DND-41 (cell line): Measurements from ENCODE around the gene ESRRA.

Experiments used
- ATAC-seq: fragments of 200-7000 bp; cut with Tn5 transposase; 3 replicates; pipeline ENCODE4 v1.9.1; 2021; ENCODE audit warnings: low read depth; ENCODE audit not compliant: insufficient read depth
- DNase-seq: peaks from one replicate; pipeline ENCODE4 v3.0.0-alpha.2; 2020
- H2AFZ ChIP-seq: 2 replicates; pipeline ENCODE4 v1.6.0; 2012; ENCODE audit warnings: low read depth, low read length
- H3K27ac ChIP-seq: 2 replicates; pipeline ENCODE4 v1.5.1; 2012; ENCODE audit warnings: low read length, inconsistent platforms
- H3K27me3 ChIP-seq: fragments of 200-600 bp; sonication (generic); 2 replicates; pipeline ENCODE4 v1.6.0; 2012; ENCODE audit warnings: low read length, mild to moderate bottlenecking, inconsistent platforms; ENCODE audit not compliant: insufficient read depth, poor library complexity
- H3K36me3 ChIP-seq: 2 replicates; pipeline ENCODE4 v1.5.1; 2012; ENCODE audit warnings: low read length, inconsistent platforms; ENCODE audit not compliant: insufficient read depth
- H3K4me1 ChIP-seq: 2 replicates; pipeline ENCODE4 v1.5.1; 2012; ENCODE audit warnings: mild to moderate bottlenecking, low read length; ENCODE audit not compliant: insufficient read depth
- H3K4me2 ChIP-seq: 2 replicates; pipeline ENCODE4 v1.6.0; 2012; ENCODE audit warnings: mild to moderate bottlenecking, moderate library complexity, low read length, inconsistent platforms; ENCODE audit not compliant: insufficient read depth
- H3K4me3 ChIP-seq, 2 experiments: fragments of 200-600 bp in 1 of 2; shearing (Covaris generic) in 1 of 2; 2 replicates each; pipeline ENCODE4 v1.5.1; 2012 to 2016; ENCODE audit warnings: inconsistent platforms in 2 of 2, low read length in 2 of 2, mild to moderate bottlenecking in 2 of 2, low read depth in 1 of 2, moderate library complexity in 1 of 2
- H3K79me2 ChIP-seq: 2 replicates; pipeline ENCODE4 v1.6.0; 2012; ENCODE audit warnings: low read length, inconsistent platforms; ENCODE audit not compliant: insufficient read depth
- H3K9ac ChIP-seq: 2 replicates; pipeline ENCODE4 v1.6.0; 2012; ENCODE audit warnings: low read depth, mild to moderate bottlenecking, inconsistent platforms, low read length, moderate library complexity
- H3K9me3 ChIP-seq: 2 replicates; pipeline ENCODE4 v1.5.1; 2012; ENCODE audit warnings: low read length, moderate library complexity, mild to moderate bottlenecking, inconsistent platforms; ENCODE audit not compliant: insufficient read depth, severe bottlenecking
- H4K20me1 ChIP-seq: 2 replicates; pipeline ENCODE4 v1.6.0; 2012; ENCODE audit warnings: low read length; ENCODE audit not compliant: insufficient read depth
- EZH2 ChIP-seq: IDR thresholded peaks from 3 replicates; pipeline ENCODE4 v1.6.1; 2012; ENCODE audit warnings: borderline replicate concordance, low read depth, mild to moderate bottlenecking, moderate library complexity, low read length, inconsistent platforms; ENCODE audit not compliant: severe bottlenecking
- TF ChIP-seq, protein P1 (sequence below): IDR thresholded peaks from 2 replicates; pipeline ENCODE4 v1.5.1; 2012; ENCODE audit warnings: borderline replicate concordance, low read length, moderate library complexity, mild to moderate bottlenecking; ENCODE audit not compliant: poor library complexity, severe bottlenecking; ENCODE audit errors: extremely low read depth

The ESRRA gene

GRCh38 chr11:64269540-64270220 lies 35.6 kb upstream of the ESRRA start:
- TF ChIP-seq, protein P1, sequence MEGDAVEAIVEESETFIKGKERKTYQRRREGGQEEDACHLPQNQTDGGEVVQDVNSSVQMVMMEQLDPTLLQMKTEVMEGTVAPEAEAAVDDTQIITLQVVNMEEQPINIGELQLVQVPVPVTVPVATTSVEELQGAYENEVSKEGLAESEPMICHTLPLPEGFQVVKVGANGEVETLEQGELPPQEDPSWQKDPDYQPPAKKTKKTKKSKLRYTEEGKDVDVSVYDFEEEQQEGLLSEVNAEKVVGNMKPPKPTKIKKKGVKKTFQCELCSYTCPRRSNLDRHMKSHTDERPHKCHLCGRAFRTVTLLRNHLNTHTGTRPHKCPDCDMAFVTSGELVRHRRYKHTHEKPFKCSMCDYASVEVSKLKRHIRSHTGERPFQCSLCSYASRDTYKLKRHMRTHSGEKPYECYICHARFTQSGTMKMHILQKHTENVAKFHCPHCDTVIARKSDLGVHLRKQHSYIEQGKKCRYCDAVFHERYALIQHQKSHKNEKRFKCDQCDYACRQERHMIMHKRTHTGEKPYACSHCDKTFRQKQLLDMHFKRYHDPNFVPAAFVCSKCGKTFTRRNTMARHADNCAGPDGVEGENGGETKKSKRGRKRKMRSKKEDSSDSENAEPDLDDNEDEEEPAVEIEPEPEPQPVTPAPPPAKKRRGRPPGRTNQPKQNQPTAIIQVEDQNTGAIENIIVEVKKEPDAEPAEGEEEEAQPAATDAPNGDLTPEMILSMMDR: peak; percentile 44
- TF ChIP-seq EZH2: no peak
- Histone ChIP-seq H3K4me2 (peak overlapping the region; percentile 99), H3K36me3 (peaks cover 13% of the 10 kb centered on the region; the same call in 1 of the 2 replicates), H3K4me1 (peaks cover 38% of the 10 kb centered on the region), H3K27ac (peak overlapping the region; percentile 96), H3K4me3 (peak overlapping the region; percentile 79 to 90), H3K27me3 (no peaks in the 10 kb centered on the region), H2AFZ (peak overlapping the region; percentile 81), H3K9ac (peak overlapping the region; percentile 95), H3K9me3 (no peaks in the 10 kb centered on the region), H4K20me1 (no peaks in the 10 kb centered on the region), H3K79me2 (peaks cover 28% of the 10 kb centered on the region)
- DNase-seq (peak; percentile 99), ATAC-seq (peak; percentile 82)

DNA sequence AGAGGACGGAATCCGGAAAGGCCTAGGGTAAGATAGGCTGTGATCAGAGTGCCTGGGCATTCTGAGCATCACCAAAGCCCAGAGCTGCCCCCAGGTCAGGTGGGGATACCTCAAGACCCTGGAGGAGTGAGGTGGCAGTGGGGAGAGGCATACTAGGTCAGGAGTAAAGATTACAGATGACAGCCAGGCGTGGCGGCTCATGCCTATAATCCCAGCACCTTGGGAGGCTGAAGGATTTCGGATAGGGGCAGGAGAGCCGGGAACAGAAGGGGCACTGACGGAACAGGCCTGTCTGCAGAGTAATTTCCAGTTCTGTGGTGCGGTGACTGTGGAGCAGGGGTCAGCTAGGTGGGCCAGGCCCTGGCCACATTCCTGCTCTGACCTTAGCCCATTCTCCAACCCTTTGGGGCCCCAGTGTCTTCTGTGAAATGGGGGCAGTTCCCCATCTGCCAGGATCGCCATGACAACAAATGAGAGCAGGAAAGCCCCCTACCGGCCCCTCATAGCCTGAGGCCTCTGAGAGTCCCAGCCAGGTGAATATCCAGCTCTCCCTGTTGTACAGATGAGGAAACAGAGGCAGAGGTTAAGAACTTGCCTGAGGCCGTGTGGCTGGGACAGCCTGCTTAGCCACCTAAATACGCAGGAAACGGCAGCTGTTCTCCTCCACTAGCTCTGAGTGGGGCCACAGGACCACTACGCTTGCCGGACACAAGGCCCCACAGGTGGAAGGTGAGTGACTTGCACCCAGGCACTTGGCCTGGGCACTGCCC lies 30.1 kb upstream of the ESRRA start:
- Histone ChIP-seq H3K27ac (no peak overlapping the region), H3K4me1 (peaks cover 23% of the 10 kb centered on the region), H3K79me2 (peaks cover 28% of the 10 kb centered on the region), H3K27me3 (no peaks in the 10 kb centered on the region), H3K9me3 (no peaks in the 10 kb centered on the region), H3K4me3 (no peak overlapping the region), H2AFZ (no peak overlapping the region), H3K36me3 (peaks cover 32% of the 10 kb centered on the region), H3K4me2 (no peak overlapping the region), H4K20me1 (no peaks in the 10 kb centered on the region), H3K9ac (no peak overlapping the region)
- TF ChIP-seq, protein P1: no peak
- TF ChIP-seq EZH2: no peak
- DNase-seq (no peak), ATAC-seq (no peak)

GRCh38 chr11:64275841-64276240 lies 29.5 kb upstream of the ESRRA start:
- no peak for ATAC-seq
- Histone ChIP-seq H3K9ac (no peak overlapping the region), H3K79me2 (peaks cover 28% of the 10 kb centered on the region), H3K4me1 (peaks cover 17% of the 10 kb centered on the region), H3K9me3 (no peaks in the 10 kb centered on the region), H3K27ac (no peak overlapping the region), H3K4me3 (no peak overlapping the region), H3K27me3 (no peaks in the 10 kb centered on the region), H3K36me3 (peaks cover 32% of the 10 kb centered on the region), H4K20me1 (no peaks in the 10 kb centered on the region), H2AFZ (no peak overlapping the region), H3K4me2 (no peak overlapping the region)
- no peak for TF ChIP-seq EZH2
- TF ChIP-seq, protein P1: no peak
- DNase-seq: no peak
